Kidney (tissue), 14 donors: Measurements from ENCODE around the gene MAP2K2. TPM values are rescaled to one million over a fixed set of nuclear protein-coding genes. Genes with fewer than 3 reads are reported as not detected.

ENCODE experiments used
- DNase-seq, 5 donors: peaks; one replicate each; pipeline ENCODE4 v3.0.0-alpha.2; 2013 to 2020
- FAIRE-seq: peaks from 2 replicates; lab custom pipeline; 2012; peaks lifted over from hg19 to GRCh38; lab: Jason Lieb, UNC
- H3K27ac ChIP-seq, 2 donors: one replicate each; pipeline ENCODE4 v1.7.0; 2013; ENCODE audit warnings: low read depth in 2 of 2, low read length in 2 of 2, inconsistent platforms in 1 of 2
- H3K27me3 ChIP-seq: one replicate; pipeline ENCODE4 v1.7.1; 2013; ENCODE audit warnings: low read length, inconsistent platforms; ENCODE audit not compliant: control insufficient read depth, insufficient read depth
- H3K36me3 ChIP-seq, 3 donors: one replicate each; pipeline versions ENCODE4 v1.7.0 to v1.7.1; 2013; ENCODE audit warnings: low read length in 3 of 3, control low read depth in 1 of 3, inconsistent platforms in 1 of 3; ENCODE audit not compliant: insufficient read depth in 3 of 3, control insufficient read depth in 2 of 3
- H3K4me1 ChIP-seq, 3 donors: one replicate each; pipeline versions ENCODE4 v1.7.0 to v1.7.1; 2013; ENCODE audit warnings: low read length in 3 of 3, inconsistent platforms in 1 of 3, low read depth in 1 of 3; ENCODE audit not compliant: control insufficient read depth in 2 of 3, insufficient read depth in 2 of 3
- H3K4me3 ChIP-seq, 3 donors: one replicate each; pipeline versions ENCODE4 v1.7.0 to v1.8.1; 2013; ENCODE audit warnings: low read length in 3 of 3, control low read depth in 1 of 3, inconsistent platforms in 1 of 3
- H3K9ac ChIP-seq, 3 donors: one replicate each; pipeline versions ENCODE4 v1.7.0 to v1.7.1; 2013; ENCODE audit warnings: low read length in 3 of 3, control low read depth in 1 of 3, inconsistent platforms in 1 of 3
- H3K9me3 ChIP-seq, 3 donors: one replicate each; pipeline versions ENCODE4 v1.7.0 to v1.7.1; 2013; ENCODE audit warnings: low read length in 3 of 3, control low read depth in 1 of 3, inconsistent platforms in 1 of 3; ENCODE audit not compliant: control insufficient read depth in 2 of 3, insufficient read depth in 1 of 3
- CTCF ChIP-seq: IDR thresholded peaks from 3 replicates; pipeline ENCODE4 v1.5.1; 2012; ENCODE audit warnings: mild to moderate bottlenecking, moderate library complexity, borderline replicate concordance; ENCODE audit not compliant: insufficient read depth; ENCODE audit errors: extremely low read depth
- intact Hi-C: fragments of 100-400 bp; cut with DNase I; formaldehyde crosslinking; loops from one replicate; pipeline ENCODE4 v1.11.1; 2022
- polyA plus RNA-seq: library from polyadenylated mRNA; stranded (reverse); fragments of 350-450 nt; fragmentation: Illumina TruSeq; extraction: RNeasy Lipid Tissue Mini Kit (QIAGEN cat#74804); gene quantifications from one replicate; pipeline ENCODE4 v1.2.3, GENCODE V29; 2014; ENCODE audit warnings: low read depth, low replicate concordance; ENCODE audit not compliant: insufficient read depth
- total RNA-seq: library from RNA; stranded (reverse); fragmentation: NEBNext Ultra II Directional; extraction: Animal tissue kit (Norgen Biotek cat#: 25700); gene quantifications from one replicate; pipeline ENCODE4 v1.2.1, GENCODE V29; 2021
- donor health status: control.
- donor health status: control.
- donor health status: control.
- donor health status: control.
- donor health status: control.
- donor health status: DM: yes; HTN: yes; CAD: no.
- donor health status: Normal renal cell carcinoma (clear cell type).

Gene MAP2K2
- total and polyA plus RNA-seq, 2 donors from 2014 or later = 105 to 138 TPM

DNA sequence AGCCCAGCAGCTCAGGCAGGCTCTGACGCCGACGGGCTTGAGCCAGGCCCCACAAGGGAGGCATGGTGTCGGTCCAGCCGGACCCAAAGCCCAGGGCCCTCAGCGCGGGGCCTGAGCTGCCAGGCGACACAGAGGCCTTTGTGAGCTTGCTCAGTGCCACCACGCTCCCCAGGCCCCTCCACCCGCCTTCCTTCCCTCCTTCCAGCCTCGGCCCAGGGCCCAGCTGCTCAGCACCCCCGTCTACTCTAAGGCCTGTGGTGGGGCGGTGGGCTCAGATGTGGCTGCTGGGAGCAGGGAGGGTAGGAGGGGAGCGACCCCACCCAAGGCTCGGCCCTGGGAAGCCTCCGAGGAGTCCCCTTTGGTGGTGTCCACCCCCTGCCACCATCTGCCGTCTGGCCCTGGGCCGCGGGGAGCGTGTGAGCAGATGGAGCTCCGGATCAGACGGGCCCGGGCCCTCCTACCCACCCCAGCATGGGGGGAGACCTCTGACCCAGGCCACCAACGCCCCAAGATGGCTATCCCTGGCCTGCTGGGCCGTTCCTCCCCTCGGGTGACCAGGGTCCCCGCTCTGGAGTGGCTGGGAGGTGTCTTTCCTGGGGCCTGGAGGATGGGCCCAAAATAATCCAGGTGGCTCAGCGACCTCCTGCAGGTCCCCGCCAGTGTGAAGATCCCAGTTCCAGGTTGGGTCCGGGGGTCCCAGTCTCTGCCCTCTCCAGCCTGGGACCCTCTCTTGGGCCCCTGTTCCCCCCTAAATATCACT, 65.0 kb downstream of the MAP2K2 start:
- H3K9me3 ChIP-seq = no peaks in the 10 kb centered on the region
- H3K27ac ChIP-seq = peak overlapping the region; percentile 92 to 94
- intact Hi-C loops = no loop called here
- H3K4me3 ChIP-seq = no peak overlapping the region
- peaks cover 0 to 1% (median under 1%) of the 10 kb centered on the region in 3 donors for H3K36me3 ChIP-seq
- DNase-seq (peak in 2 of 5 donors; percentile 50 to 83), FAIRE-seq (no peak)
- peaks cover 0 to 47% (median 22%) of the 10 kb centered on the region in 3 donors for H3K4me1 ChIP-seq
- peak overlapping the region in 2 of 3 donors; percentile 40 to 41 for H3K9ac ChIP-seq
- TF ChIP-seq CTCF = no peak
- no peaks in the 10 kb centered on the region for H3K27me3 ChIP-seq

GRCh38 chr19:4057931-4058692, 65.8 kb downstream of the MAP2K2 start:
- DNase-seq = peak in 1 of 5 donors; percentile 97
- TF ChIP-seq CTCF = no peak
- peak overlapping the region; percentile 92 to 94 for H3K27ac ChIP-seq
- peaks cover 6 to 9% (median 8%) of the 10 kb centered on the region in 3 donors for H3K36me3 ChIP-seq
- peaks cover 0 to 48% (median 22%) of the 10 kb centered on the region in 3 donors for H3K4me1 ChIP-seq
- FAIRE-seq = no peak
- H3K9me3 ChIP-seq = peaks cover 0 to 2% (median 0%) of the 10 kb centered on the region in 3 donors
- no peaks in the 10 kb centered on the region for H3K27me3 ChIP-seq
- H3K9ac ChIP-seq = peak overlapping the region in 1 of 3 donors; percentile 19
- no peak overlapping the region for H3K4me3 ChIP-seq
- intact Hi-C loops = no loop called here

DNA sequence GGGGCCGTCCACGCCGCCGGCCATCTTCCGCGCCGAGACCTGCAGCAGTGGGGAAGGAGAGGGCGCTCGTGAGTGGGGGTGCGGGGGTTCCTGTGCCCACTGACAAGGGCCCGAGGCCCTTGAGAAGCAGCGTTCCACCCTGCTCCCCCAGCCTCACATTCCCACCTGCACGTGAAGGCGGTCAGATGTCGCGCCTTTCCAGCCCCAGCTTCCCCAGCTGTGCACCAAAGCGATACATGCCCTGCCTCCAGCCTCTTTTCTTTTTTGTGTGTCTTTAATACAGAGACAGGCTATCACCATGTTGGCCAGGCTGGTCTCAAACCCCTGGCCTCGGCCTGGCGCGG, 68.7 kb downstream of the MAP2K2 start:
- H3K9ac ChIP-seq = no peak overlapping the region
- intact Hi-C loops = no loop called here
- peaks cover 0 to 2% (median 0%) of the 10 kb centered on the region in 3 donors for H3K9me3 ChIP-seq
- FAIRE-seq (no peak), DNase-seq (no peak)
- no peak for TF ChIP-seq CTCF
- no peak overlapping the region for H3K4me3 ChIP-seq
- H3K36me3 ChIP-seq = peaks cover 7 to 17% (median 12%) of the 10 kb centered on the region in 3 donors
- no peak overlapping the region for H3K27ac ChIP-seq
- no peaks in the 10 kb centered on the region for H3K27me3 ChIP-seq
- peaks cover 0 to 27% (median 5%) of the 10 kb centered on the region in 3 donors for H3K4me1 ChIP-seq
